Transverse colon (tissue), 4 donors: Measurements from ENCODE around the gene ZBTB7C. TPM values are rescaled to one million over a fixed set of nuclear protein-coding genes. Genes with fewer than 3 reads are reported as not detected.
"Not testable (repeated sequence)": the region's sequence is repeated elsewhere in the genome, so short reads cannot be mapped to it uniquely, and the experiment has no call there.

Source experiments
- DNase-seq: peaks from one replicate; pipeline ENCODE4 v3.0.0-alpha.2; 2019
- H3K27ac ChIP-seq, 4 donors: fragments of 200-600 bp; sonication (generic); 2 replicates each; pipeline ENCODE4 v1.5.1; 2016 to 2018; ENCODE audit warnings: inconsistent platforms in 4 of 4
- H3K27me3 ChIP-seq: fragments of 200-600 bp; sonication (generic); 2 replicates; pipeline ENCODE4 v1.5.1; 2017; ENCODE audit warnings: inconsistent platforms
- H3K36me3 ChIP-seq, 4 donors: fragments of 200-600 bp; sonication (generic); 2 replicates each; pipeline ENCODE4 v1.5.1; 2017 to 2019; ENCODE audit warnings: inconsistent platforms in 4 of 4
- H3K4me1 ChIP-seq, 4 donors: fragments of 200-600 bp; sonication (generic); 2 replicates each; pipeline ENCODE4 v1.5.1; 2017 to 2020; ENCODE audit warnings: inconsistent platforms in 4 of 4
- H3K4me3 ChIP-seq, 4 donors: fragments of 200-600 bp; sonication (generic); 1 replicate in 1 of 4; 2 replicates in 3 of 4; pipeline versions ENCODE4 v1.5.1 to v1.6.1; 2017 to 2019; ENCODE audit warnings: inconsistent platforms in 4 of 4
- H3K9me3 ChIP-seq, 2 donors: fragments of 200-600 bp; sonication (generic); 2 replicates each; pipeline ENCODE4 v1.5.1; 2017 to 2019; ENCODE audit warnings: inconsistent platforms in 2 of 2
- EP300 ChIP-seq: sonication (generic); formaldehyde crosslinking; IDR thresholded peaks from one replicate; pipeline ENCODE4 v1.6.1; 2017; ENCODE audit warnings: antibody characterized with exemption, low read depth
- POLR2A ChIP-seq: fragments of 450-650 bp; IDR thresholded peaks from one replicate; pipeline ENCODE4 v1.6.1; 2016; ENCODE audit warnings: antibody characterized with exemption, mild to moderate bottlenecking, moderate library complexity
- POLR2AphosphoS5 ChIP-seq, 3 donors: sonication (generic); formaldehyde crosslinking; IDR thresholded peaks; one replicate each; pipeline ENCODE4 v1.6.1; 2016; ENCODE audit warnings: antibody characterized with exemption in 3 of 3
- whole genome bisulfite sequencing, 2 donors: methylation state at CpG; one replicate each; pipeline ENCODE4 v1.1.5; 2018; ENCODE audit warnings: low coverage in 1 of 2; 5-methylcytosine and 5-hydroxymethylcytosine counted together
- in situ Hi-C, 4 donors: fragments of 200-750 bp; cut with MboI; loops; one replicate each; pipeline versions ENCODE4 v1.15.0 to v1.15.1; 2017; ENCODE audit warnings: low sequenced_read_pairs in 3 of 4, low pct_ligation_motif_present in 1 of 4, low pct_unique_long_range_greater_than_20kb in 1 of 4
- intact Hi-C: fragments of 100-400 bp; cut with DNase I; formaldehyde crosslinking; loops from one replicate; pipeline ENCODE4 v1.15.1; 2023; ENCODE audit warnings: low total_unique reads
- total RNA-seq, 4 donors: library from RNA; depleted of rRNA; stranded (reverse); fragments of >200 nt; gene quantifications; one replicate each; pipeline ENCODE4 v1.1.0, GENCODE V29; 2016
- TF ChIP-seq, protein P1 (sequence below), 5 experiments: fragments of 200-600 bp in 3 of 5; fragments of 450-650 bp in 2 of 5; sonication (generic) in 3 of 5; IDR thresholded peaks; 1 replicate in 2 of 5; 2 replicates in 3 of 5; pipeline ENCODE4 v1.5.1; 2016 to 2017; ENCODE audit warnings: antibody characterized with exemption in 5 of 5, inconsistent platforms in 3 of 5, mild to moderate bottlenecking in 2 of 5, moderate library complexity in 1 of 5

Gene ZBTB7C
- total RNA-seq, 4 donors from 2014 or later = 38.4 to 81.2 (median 47.5) TPM

DNA sequence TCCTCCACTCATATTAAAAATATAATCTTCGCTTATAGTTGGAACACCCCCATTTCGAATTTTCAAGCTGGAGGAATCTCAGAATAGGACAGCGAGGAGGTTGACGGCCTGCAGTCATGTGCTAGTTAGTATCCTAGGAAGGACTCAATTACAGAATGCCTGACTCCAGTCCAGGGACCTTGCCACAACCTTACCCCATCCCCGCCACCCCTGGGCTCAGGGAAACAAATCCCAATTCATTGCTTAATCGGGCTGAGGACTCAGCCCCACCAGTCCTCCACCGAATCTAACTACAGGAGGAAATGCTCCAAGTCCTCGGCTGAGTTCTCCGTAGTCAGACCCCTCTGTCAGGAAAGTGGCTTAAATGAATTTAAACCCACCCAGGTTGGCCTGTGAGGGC lies 31.7 kb upstream of the ZBTB7C start:
- intact Hi-C loops (no loop called here), in situ Hi-C loops (loop anchor here (10.0 to 25.0 kb wide), 4 partner anchors 406 to 666 kb away; no protein-coding TSS in a partner anchor)
- H3K4me3 ChIP-seq = no peak overlapping the region
- TF ChIP-seq POLR2A = no peak
- no peak for TF ChIP-seq POLR2AphosphoS5 (IDR thresholded peaks at IDR 0.05)
- TF ChIP-seq, protein P1, sequence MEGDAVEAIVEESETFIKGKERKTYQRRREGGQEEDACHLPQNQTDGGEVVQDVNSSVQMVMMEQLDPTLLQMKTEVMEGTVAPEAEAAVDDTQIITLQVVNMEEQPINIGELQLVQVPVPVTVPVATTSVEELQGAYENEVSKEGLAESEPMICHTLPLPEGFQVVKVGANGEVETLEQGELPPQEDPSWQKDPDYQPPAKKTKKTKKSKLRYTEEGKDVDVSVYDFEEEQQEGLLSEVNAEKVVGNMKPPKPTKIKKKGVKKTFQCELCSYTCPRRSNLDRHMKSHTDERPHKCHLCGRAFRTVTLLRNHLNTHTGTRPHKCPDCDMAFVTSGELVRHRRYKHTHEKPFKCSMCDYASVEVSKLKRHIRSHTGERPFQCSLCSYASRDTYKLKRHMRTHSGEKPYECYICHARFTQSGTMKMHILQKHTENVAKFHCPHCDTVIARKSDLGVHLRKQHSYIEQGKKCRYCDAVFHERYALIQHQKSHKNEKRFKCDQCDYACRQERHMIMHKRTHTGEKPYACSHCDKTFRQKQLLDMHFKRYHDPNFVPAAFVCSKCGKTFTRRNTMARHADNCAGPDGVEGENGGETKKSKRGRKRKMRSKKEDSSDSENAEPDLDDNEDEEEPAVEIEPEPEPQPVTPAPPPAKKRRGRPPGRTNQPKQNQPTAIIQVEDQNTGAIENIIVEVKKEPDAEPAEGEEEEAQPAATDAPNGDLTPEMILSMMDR (IDR thresholded peaks at IDR 0.05) = no peak
- TF ChIP-seq EP300 = no peak
- H3K36me3 ChIP-seq = no peaks in the 10 kb centered on the region
- 75 to 100% methylated on average over 1 to 9 of the region's 9 CpGs for WGBS, 2 donors
- DNase-seq = no peak
- peaks cover 47% of the 10 kb centered on the region for H3K27me3 ChIP-seq
- H3K27ac ChIP-seq = no peak overlapping the region
- H3K9me3 ChIP-seq = no peaks in the 10 kb centered on the region
- H3K4me1 ChIP-seq = peaks cover 0 to 7% (median 2%) of the 10 kb centered on the region in 4 donors

DNA sequence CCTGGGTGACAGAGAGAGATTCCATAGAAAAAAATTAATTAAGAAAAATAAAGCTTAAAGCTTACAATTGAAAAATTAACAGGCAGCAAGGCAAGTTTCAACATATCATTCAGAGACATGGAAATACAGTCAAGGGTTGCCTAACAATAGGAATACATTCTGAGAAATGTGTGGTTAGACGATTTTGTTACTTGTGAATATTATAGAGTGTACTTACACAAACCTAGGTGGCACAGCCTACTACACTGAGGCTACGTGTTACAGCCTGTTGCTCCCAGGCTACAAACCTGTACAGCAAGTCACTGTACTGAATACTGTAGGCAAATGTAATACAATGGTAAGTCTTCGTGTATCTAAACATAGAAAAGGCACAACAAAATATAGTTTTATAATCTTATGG lies 27.7 kb upstream of the ZBTB7C start:
- DNase-seq = no peak
- no peak overlapping the region for H3K4me3 ChIP-seq
- intact Hi-C loops (no loop called here), in situ Hi-C loops (loop anchor here in 1 of 4 donors (25.0 kb wide), 1 partner anchor 650 kb away; no protein-coding TSS in a partner anchor)
- H3K4me1 ChIP-seq = peaks cover 0 to 7% (median 0%) of the 10 kb centered on the region in 4 donors
- TF ChIP-seq POLR2A = no peak
- TF ChIP-seq, protein P1 (IDR thresholded peaks at IDR 0.05) = no peak
- no peak for TF ChIP-seq POLR2AphosphoS5 (IDR thresholded peaks at IDR 0.05)
- no peak for TF ChIP-seq EP300
- H3K9me3 ChIP-seq = no peaks in the 10 kb centered on the region
- H3K27me3 ChIP-seq = peaks cover 43% of the 10 kb centered on the region
- WGBS, 2 donors = 61 to 84% methylated on average over 3 of the region's 3 CpGs
- no peaks in the 10 kb centered on the region for H3K36me3 ChIP-seq
- no peak overlapping the region for H3K27ac ChIP-seq

DNA sequence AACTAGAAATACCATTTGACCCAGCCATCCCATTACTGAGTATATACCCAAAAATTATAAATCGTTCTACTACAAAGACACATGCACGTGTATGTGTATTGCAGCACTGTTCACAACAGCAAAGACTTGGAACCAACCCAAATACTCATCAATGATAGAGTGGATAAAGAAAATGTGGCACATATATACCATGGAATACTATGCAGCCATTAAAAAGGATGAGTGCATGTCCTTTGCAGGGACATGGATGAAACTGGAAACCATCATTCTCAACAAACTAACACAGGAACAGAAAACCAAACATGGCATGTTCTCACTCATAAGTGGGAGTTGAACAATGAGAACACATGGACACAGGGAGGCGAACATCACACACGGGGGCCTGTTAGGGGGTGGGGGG lies 25.2 kb upstream of the ZBTB7C start:
- H3K27me3 ChIP-seq = peaks cover 30% of the 10 kb centered on the region
- DNase-seq, H3K9me3 ChIP-seq, intact Hi-C loops, H3K4me1 ChIP-seq, H3K4me3 ChIP-seq, H3K36me3 ChIP-seq, H3K27ac ChIP-seq: not testable (repeated sequence)
- WGBS, 2 donors = 99 to 100% methylated on average over 4 of the region's 4 CpGs
- in situ Hi-C loops = loop anchor here in 1 of 4 donors (25.0 kb wide), 1 partner anchor 647 kb away; no protein-coding TSS in a partner anchor

DNA sequence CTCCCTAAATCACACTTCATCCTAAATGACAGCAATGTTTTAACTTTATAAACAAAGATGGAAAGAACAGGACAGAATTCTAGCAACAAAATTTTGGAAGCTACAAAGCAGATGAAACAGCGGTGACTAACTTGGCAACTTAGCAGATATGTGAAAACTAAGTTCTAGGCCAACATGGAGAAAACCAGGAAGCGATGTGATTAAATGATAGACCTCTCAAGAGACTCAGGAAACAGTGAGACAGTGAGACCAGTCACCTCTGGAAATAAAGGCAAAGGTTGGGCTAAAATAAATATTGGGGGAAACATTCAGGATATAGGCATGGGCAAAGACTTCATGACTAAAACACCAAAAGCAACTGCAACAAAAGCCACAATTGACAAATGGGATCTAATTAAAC lies 24.4 kb upstream of the ZBTB7C start:
- in situ Hi-C loops = loop anchor here in 1 of 4 donors (25.0 kb wide), 1 partner anchor 646 kb away; no protein-coding TSS in a partner anchor
- H3K36me3 ChIP-seq = no peaks in the 10 kb centered on the region
- no peak overlapping the region for H3K4me3 ChIP-seq
- no peak overlapping the region for H3K27ac ChIP-seq
- TF ChIP-seq POLR2AphosphoS5 (IDR thresholded peaks at IDR 0.05) (no peak), POLR2A (no peak), EP300 (no peak)
- TF ChIP-seq, protein P1 (IDR thresholded peaks at IDR 0.05) = no peak
- intact Hi-C loops = no loop called here
- H3K27me3 ChIP-seq = peaks cover 24% of the 10 kb centered on the region
- H3K9me3 ChIP-seq = no peaks in the 10 kb centered on the region
- WGBS, 2 donors = 80 to 88% methylated on average over 1 to 2 of the region's 2 CpGs
- DNase-seq = no peak
- no peaks in the 10 kb centered on the region for H3K4me1 ChIP-seq

DNA sequence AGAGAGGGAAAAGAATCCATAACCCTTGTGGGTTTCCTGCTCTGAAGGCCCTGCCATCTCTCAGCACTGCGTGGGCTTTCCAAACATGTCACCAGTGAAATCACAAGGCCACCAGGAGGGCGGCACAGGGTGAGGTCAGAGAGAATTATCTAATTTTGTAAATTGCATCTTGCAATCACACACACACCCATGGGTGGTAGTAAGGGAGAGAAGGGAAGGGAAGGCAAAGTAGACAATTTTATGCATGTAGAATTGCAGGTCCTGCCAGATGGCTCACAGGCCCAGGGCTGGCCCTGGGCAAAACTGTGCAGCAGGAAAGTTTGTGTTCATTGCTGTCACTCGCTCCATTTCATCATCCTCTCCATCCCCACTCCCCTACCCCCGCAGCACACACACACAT lies 21.0 kb upstream of the ZBTB7C start:
- Histone ChIP-seq H3K9me3 (no peaks in the 10 kb centered on the region), H3K4me1 (no peaks in the 10 kb centered on the region), H3K4me3 (no peak overlapping the region), H3K36me3 (no peaks in the 10 kb centered on the region), H3K27ac (no peak overlapping the region), H3K27me3 (peaks cover 20% of the 10 kb centered on the region)
- in situ Hi-C loops (loop anchor here in 1 of 4 donors (25.0 kb wide), 1 partner anchor 643 kb away; no protein-coding TSS in a partner anchor), intact Hi-C loops (no loop called here)
- WGBS, 2 donors = 83% methylated on average over 1 to 4 of the region's 4 CpGs
- TF ChIP-seq, protein P1 (IDR thresholded peaks at IDR 0.05) = no peak
- no peak for TF ChIP-seq POLR2AphosphoS5 (IDR thresholded peaks at IDR 0.05)
- no peak for TF ChIP-seq POLR2A
- no peak for TF ChIP-seq EP300
- DNase-seq = no peak
